GM21529 (cell line): Measurements from ENCODE around the gene USP10.

ENCODE experiments used
- ATAC-seq: cut with Tn5 transposase; IDR thresholded peaks from one replicate; pipeline ENCODE4 v1.9.1; 2021; ENCODE audit not compliant: unreplicated experiment

USP10 gene

GRCh38 chr16:84821179-84821578 is 121.4 kb downstream of the USP10 start:
- ATAC-seq = no peak

- ATAC-seq = no peak
These were observed 122.2 kb downstream of the USP10 start for GRCh38 chr16:84821728-84822689.

GRCh38 chr16:84822990-84823389 is 123.2 kb downstream of the USP10 start:
- no peak for ATAC-seq

GRCh38 chr16:84823484-84823883 is 123.7 kb downstream of the USP10 start:
- ATAC-seq = no peak

- ATAC-seq = no peak
These were observed 124.1 kb downstream of the USP10 start for GRCh38 chr16:84823926-84824325.

- ATAC-seq = no peak
These were observed 126.2 kb downstream of the USP10 start for GRCh38 chr16:84825896-84826557.

GRCh38 chr16:84826558-84826941 is 126.8 kb downstream of the USP10 start:
- no peak for ATAC-seq

GRCh38 chr16:84827131-84827574 is 127.4 kb downstream of the USP10 start:
- no peak for ATAC-seq

- ATAC-seq = no peak
These were observed 128.1 kb downstream of the USP10 start for GRCh38 chr16:84827897-84828296.

GRCh38 chr16:84828322-84828721 is 128.5 kb downstream of the USP10 start:
- ATAC-seq = no peak
